ENCODE results near the gene CEPT1.

The CEPT1 gene

GRCh38 chr1:111147948-111148347 lies 7.9 kb downstream of the CEPT1 start:
- no peak for DNase-seq (ENCODE audit: low spot score)
- Histone ChIP-seq H3K27ac (ENCODE audit: poor library complexity, severe bottlenecking) (no peak overlapping the region), H3K4me3 (ENCODE audit: severe bottlenecking) (no peak overlapping the region), H3K36me3 (ENCODE audit: low read depth) (peaks cover 64% of the 10 kb centered on the region), H3K4me1 (ENCODE audit: insufficient read depth, poor library complexity, severe bottlenecking) (no peaks in the 10 kb centered on the region), H3K27me3 (ENCODE audit: insufficient read depth, poor library complexity, severe bottlenecking) (no peaks in the 10 kb centered on the region), H3K9me3 (ENCODE audit: severe bottlenecking) (no peaks in the 10 kb centered on the region)
- no peak for TF ChIP-seq CTCF (IDR thresholded peaks at IDR 0.05; ENCODE audit: poor library complexity, severe bottlenecking)
- no peak for ATAC-seq (ENCODE audit: low read depth)

- ATAC-seq (ENCODE audit: low read depth) (no peak), DNase-seq (ENCODE audit: low spot score) (no peak)
- Histone ChIP-seq H3K4me1 (ENCODE audit: insufficient read depth, poor library complexity, severe bottlenecking) (no peaks in the 10 kb centered on the region), H3K4me3 (ENCODE audit: severe bottlenecking) (no peak overlapping the region), H3K36me3 (ENCODE audit: low read depth) (peaks cover 69% of the 10 kb centered on the region), H3K27me3 (ENCODE audit: insufficient read depth, poor library complexity, severe bottlenecking) (no peaks in the 10 kb centered on the region), H3K9me3 (ENCODE audit: severe bottlenecking) (no peaks in the 10 kb centered on the region), H3K27ac (ENCODE audit: poor library complexity, severe bottlenecking) (no peak overlapping the region)
- TF ChIP-seq CTCF (IDR thresholded peaks at IDR 0.05; ENCODE audit: poor library complexity, severe bottlenecking) = no peak
These were observed 8.4 kb downstream of the CEPT1 start for GRCh38 chr1:111148376-111148881.

GRCh38 chr1:111151838-111152237 lies 11.8 kb downstream of the CEPT1 start:
- TF ChIP-seq CTCF (IDR thresholded peaks at IDR 0.05; ENCODE audit: poor library complexity, severe bottlenecking) = no peak
- peaks cover 6% of the 10 kb centered on the region for H3K4me1 ChIP-seq (ENCODE audit: insufficient read depth, poor library complexity, severe bottlenecking)
- no peaks in the 10 kb centered on the region for H3K27me3 ChIP-seq (ENCODE audit: insufficient read depth, poor library complexity, severe bottlenecking)
- H3K4me3 ChIP-seq (ENCODE audit: severe bottlenecking) = no peak overlapping the region
- H3K9me3 ChIP-seq (ENCODE audit: severe bottlenecking) = no peaks in the 10 kb centered on the region
- DNase-seq (ENCODE audit: low spot score) (no peak), ATAC-seq (ENCODE audit: low read depth) (no peak)
- H3K27ac ChIP-seq (ENCODE audit: poor library complexity, severe bottlenecking) = no peak overlapping the region
- H3K36me3 ChIP-seq (ENCODE audit: low read depth) = peaks cover 94% of the 10 kb centered on the region

- no peak overlapping the region for H3K27ac ChIP-seq (ENCODE audit: poor library complexity, severe bottlenecking)
- no peak overlapping the region for H3K4me3 ChIP-seq (ENCODE audit: severe bottlenecking)
- H3K4me1 ChIP-seq (ENCODE audit: insufficient read depth, poor library complexity, severe bottlenecking) = peaks cover 6% of the 10 kb centered on the region
- H3K27me3 ChIP-seq (ENCODE audit: insufficient read depth, poor library complexity, severe bottlenecking) = no peaks in the 10 kb centered on the region
- no peak for DNase-seq (ENCODE audit: low spot score)
- no peaks in the 10 kb centered on the region for H3K9me3 ChIP-seq (ENCODE audit: severe bottlenecking)
- H3K36me3 ChIP-seq (ENCODE audit: low read depth) = peaks cover 87% of the 10 kb centered on the region
- TF ChIP-seq CTCF (IDR thresholded peaks at IDR 0.05; ENCODE audit: poor library complexity, severe bottlenecking) = no peak
- no peak for ATAC-seq (ENCODE audit: low read depth)
These were observed 14.3 kb downstream of the CEPT1 start for GRCh38 chr1:111154021-111154999.

- ATAC-seq (ENCODE audit: low read depth) = no peak
- Histone ChIP-seq H3K4me1 (ENCODE audit: insufficient read depth, poor library complexity, severe bottlenecking) (peaks cover 6% of the 10 kb centered on the region), H3K27me3 (ENCODE audit: insufficient read depth, poor library complexity, severe bottlenecking) (no peaks in the 10 kb centered on the region), H3K9me3 (ENCODE audit: severe bottlenecking) (no peaks in the 10 kb centered on the region), H3K36me3 (ENCODE audit: low read depth) (peaks cover 83% of the 10 kb centered on the region), H3K27ac (ENCODE audit: poor library complexity, severe bottlenecking) (no peak overlapping the region), H3K4me3 (ENCODE audit: severe bottlenecking) (no peak overlapping the region)
- TF ChIP-seq CTCF (IDR thresholded peaks at IDR 0.05; ENCODE audit: poor library complexity, severe bottlenecking) = no peak
- no peak for DNase-seq (ENCODE audit: low spot score)
These were observed 17.4 kb downstream of the CEPT1 start for GRCh38 chr1:111157431-111157830.

All from RWPE2 (cell line).